ENCODE data around the gene GJA9. TPM values are rescaled to one million over a fixed set of nuclear protein-coding genes. Genes with fewer than 3 reads are reported as not detected.

The GJA9 gene
- total and polyA plus RNA-seq, 2 of the 8 experiments (the other 6 are each of a cell fraction or from before 2014, with no cell fraction given) = not detected

- TF ChIP-seq NANOG (IDR thresholded peaks at IDR 0.05; ENCODE audit: insufficient read depth, low read depth, low read length, poor library complexity, severe bottlenecking) (no peak), EGR1 (IDR thresholded peaks at IDR 0.05; ENCODE audit: borderline replicate concordance, low read depth, low read length) (no peak), CTBP2 (IDR thresholded peaks at IDR 0.05; ENCODE audit: borderline replicate concordance, insufficient read depth, insufficient read length, low read length) (no peak), RBBP5 (IDR thresholded peaks at IDR 0.05; ENCODE audit: borderline replicate concordance, low read depth, low read length) (no peak), CHD1 (IDR thresholded peaks at IDR 0.05; ENCODE audit: low read depth, low read length) (no peak)
Observed at GRCh38 chr1:38885092-38885491, 3.7 kb upstream of the GJA9 start (continued).
